MM.1S (cell line): ENCODE data around the gene IGSF6.
"Not testable (repeated sequence)": the region's sequence is repeated elsewhere in the genome, so short reads cannot be mapped to it uniquely, and the experiment has no call there.

Experiments used
- DNase-seq: peaks from one replicate; pipeline ENCODE4 v3.0.0-alpha.2; 2015
- H2AFZ ChIP-seq: fragments of 300-600 bp; sonication (generic); 2 replicates; pipeline ENCODE4 v1.6.0; 2016; ENCODE audit warnings: antibody characterized with exemption, low read length
- H3F3A ChIP-seq: fragments of 300-600 bp; sonication (generic); 2 replicates; pipeline ENCODE4 v1.6.1; 2016; ENCODE audit warnings: mild to moderate bottlenecking, antibody characterized with exemption, low read length, moderate library complexity, mixed read lengths; ENCODE audit not compliant: insufficient read depth
- H3K27ac ChIP-seq: fragments of 300-600 bp; sonication (generic); 2 replicates; pipeline ENCODE4 v1.5.1; 2016; ENCODE audit warnings: mild to moderate bottlenecking, low read length
- H3K27me3 ChIP-seq: fragments of 300-600 bp; sonication (generic); replicated peaks from 2 replicates; pipeline ENCODE4 v1.6.0; 2016; ENCODE audit warnings: low read length; ENCODE audit not compliant: insufficient read depth
- H3K36me3 ChIP-seq: fragments of 300-600 bp; sonication (generic); replicated peaks from 2 replicates; pipeline ENCODE4 v1.6.1; 2016; ENCODE audit warnings: mild to moderate bottlenecking, low read length, mixed read lengths; ENCODE audit not compliant: insufficient read depth
- H3K4me1 ChIP-seq: fragments of 300-600 bp; sonication (generic); 2 replicates; pipeline ENCODE4 v1.6.1; 2016; ENCODE audit warnings: low read length, mixed read lengths
- H3K4me2 ChIP-seq: fragments of 300-600 bp; sonication (generic); 2 replicates; pipeline ENCODE4 v1.6.0; 2016; ENCODE audit warnings: low read depth, low read length
- H3K4me3 ChIP-seq: fragments of 300-600 bp; sonication (generic); 2 replicates; pipeline ENCODE4 v1.5.1; 2016; ENCODE audit warnings: low read length, mixed read lengths
- H3K79me2 ChIP-seq: fragments of 300-600 bp; sonication (generic); 2 replicates; pipeline ENCODE4 v1.6.1; 2016; ENCODE audit warnings: mixed run types, low read length, mixed read lengths
- H3K9ac ChIP-seq: fragments of 300-600 bp; sonication (generic); 2 replicates; pipeline ENCODE4 v1.6.1; 2016; ENCODE audit warnings: low read length, mixed read lengths
- H3K9me2 ChIP-seq: fragments of 300-600 bp; sonication (generic); replicated peaks from 2 replicates; pipeline ENCODE4 v1.6.1; 2016; ENCODE audit warnings: mild to moderate bottlenecking, low read length, mixed read lengths; ENCODE audit not compliant: insufficient read depth
- H3K9me3 ChIP-seq: fragments of 300-600 bp; sonication (generic); replicated peaks from 2 replicates; pipeline ENCODE4 v1.6.1; 2016; ENCODE audit warnings: mild to moderate bottlenecking, low read length, mixed read lengths; ENCODE audit not compliant: insufficient read depth
- H4K20me1 ChIP-seq: fragments of 300-600 bp; sonication (generic); 2 replicates; pipeline ENCODE4 v1.6.1; 2016; ENCODE audit warnings: mild to moderate bottlenecking, low read length, moderate library complexity, mixed read lengths; ENCODE audit not compliant: insufficient read depth
- EZH2 ChIP-seq: fragments of 300-600 bp; sonication (generic); optimal IDR thresholded peaks from 2 replicates; pipeline ENCODE3; 2017; ENCODE audit warnings: low read depth, mild to moderate bottlenecking, antibody characterized with exemption, low read length, mixed read lengths
- EZH2phosphoT487 ChIP-seq: fragments of 300-600 bp; sonication (generic); IDR thresholded peaks from 2 replicates; pipeline ENCODE4 v1.6.1; 2018; ENCODE audit warnings: antibody characterized with exemption, low read length
- TF ChIP-seq, protein P1 (sequence below): fragments of 300-600 bp; sonication (generic); IDR thresholded peaks from 2 replicates; pipeline ENCODE4 v1.5.1; 2016; ENCODE audit warnings: antibody characterized with exemption, low read length, mixed read lengths

Gene IGSF6

GRCh38 chr16:21697032-21697431 lies 44.6 kb upstream of the IGSF6 start:
- Histone ChIP-seq H3K9me2 (no peaks in the 10 kb centered on the region), H3K9ac (no peak overlapping the region), H3K4me2 (no peak overlapping the region), H3K4me3 (no peak overlapping the region), H3F3A (no peaks in the 10 kb centered on the region), H2AFZ (no peak overlapping the region), H3K27ac (no peak overlapping the region), H3K4me1 (no peaks in the 10 kb centered on the region), H3K79me2 (no peaks in the 10 kb centered on the region), H4K20me1 (no peaks in the 10 kb centered on the region), H3K36me3 (no peaks in the 10 kb centered on the region), H3K9me3 (no peaks in the 10 kb centered on the region), H3K27me3 (no peaks in the 10 kb centered on the region)
- TF ChIP-seq EZH2phosphoT487 (no peak), EZH2 (no peak)
- TF ChIP-seq, protein P1, sequence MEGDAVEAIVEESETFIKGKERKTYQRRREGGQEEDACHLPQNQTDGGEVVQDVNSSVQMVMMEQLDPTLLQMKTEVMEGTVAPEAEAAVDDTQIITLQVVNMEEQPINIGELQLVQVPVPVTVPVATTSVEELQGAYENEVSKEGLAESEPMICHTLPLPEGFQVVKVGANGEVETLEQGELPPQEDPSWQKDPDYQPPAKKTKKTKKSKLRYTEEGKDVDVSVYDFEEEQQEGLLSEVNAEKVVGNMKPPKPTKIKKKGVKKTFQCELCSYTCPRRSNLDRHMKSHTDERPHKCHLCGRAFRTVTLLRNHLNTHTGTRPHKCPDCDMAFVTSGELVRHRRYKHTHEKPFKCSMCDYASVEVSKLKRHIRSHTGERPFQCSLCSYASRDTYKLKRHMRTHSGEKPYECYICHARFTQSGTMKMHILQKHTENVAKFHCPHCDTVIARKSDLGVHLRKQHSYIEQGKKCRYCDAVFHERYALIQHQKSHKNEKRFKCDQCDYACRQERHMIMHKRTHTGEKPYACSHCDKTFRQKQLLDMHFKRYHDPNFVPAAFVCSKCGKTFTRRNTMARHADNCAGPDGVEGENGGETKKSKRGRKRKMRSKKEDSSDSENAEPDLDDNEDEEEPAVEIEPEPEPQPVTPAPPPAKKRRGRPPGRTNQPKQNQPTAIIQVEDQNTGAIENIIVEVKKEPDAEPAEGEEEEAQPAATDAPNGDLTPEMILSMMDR, result no peak
- no peak for DNase-seq

DNA sequence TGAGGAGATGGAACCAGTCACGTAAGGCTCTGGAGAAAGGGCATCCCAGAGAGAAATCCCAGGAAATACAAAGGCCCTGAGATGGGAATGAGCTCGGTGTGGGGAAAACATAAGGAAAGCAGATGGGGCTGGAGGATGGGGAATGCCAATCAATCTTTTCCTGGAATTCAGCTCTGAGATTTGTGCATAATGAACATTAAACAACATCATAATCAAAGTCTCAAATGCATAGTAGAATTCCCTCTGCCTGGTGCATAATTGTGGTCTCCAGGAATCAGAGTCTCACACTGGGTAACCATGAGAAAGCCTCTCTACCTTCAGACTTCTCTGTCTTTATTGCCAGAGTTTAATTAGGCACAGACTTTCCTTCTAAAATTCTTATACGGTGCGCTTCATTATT lies 42.2 kb upstream of the IGSF6 start:
- DNase-seq, result no peak

GRCh38 chr16:21690967-21691366 lies 38.6 kb upstream of the IGSF6 start:
- H3K9me3 ChIP-seq, H3K27ac ChIP-seq, H4K20me1 ChIP-seq, H3K4me1 ChIP-seq, H3F3A ChIP-seq, H3K9me2 ChIP-seq, H2AFZ ChIP-seq, H3K36me3 ChIP-seq, H3K9ac ChIP-seq, DNase-seq, H3K79me2 ChIP-seq, H3K27me3 ChIP-seq, H3K4me2 ChIP-seq, H3K4me3 ChIP-seq: not testable (repeated sequence)

More for the DNA sequence above, 42.2 kb upstream of the IGSF6 start:
- no peaks in the 10 kb centered on the region for H4K20me1 ChIP-seq
- H3F3A ChIP-seq, result no peaks in the 10 kb centered on the region
- TF ChIP-seq EZH2 (no peak), EZH2phosphoT487 (no peak)
- TF ChIP-seq, protein P1, result no peak
- H3K27me3 ChIP-seq, result no peaks in the 10 kb centered on the region
- no peak overlapping the region for H3K4me3 ChIP-seq
- H3K4me2 ChIP-seq, result no peak overlapping the region
- H3K4me1 ChIP-seq, result no peaks in the 10 kb centered on the region
- H3K9ac ChIP-seq, result no peak overlapping the region
- H2AFZ ChIP-seq, result no peak overlapping the region
- H3K9me3 ChIP-seq, result no peaks in the 10 kb centered on the region
- H3K9me2 ChIP-seq, result no peaks in the 10 kb centered on the region
- H3K27ac ChIP-seq, result no peak overlapping the region
- no peaks in the 10 kb centered on the region for H3K79me2 ChIP-seq
- no peaks in the 10 kb centered on the region for H3K36me3 ChIP-seq

DNA sequence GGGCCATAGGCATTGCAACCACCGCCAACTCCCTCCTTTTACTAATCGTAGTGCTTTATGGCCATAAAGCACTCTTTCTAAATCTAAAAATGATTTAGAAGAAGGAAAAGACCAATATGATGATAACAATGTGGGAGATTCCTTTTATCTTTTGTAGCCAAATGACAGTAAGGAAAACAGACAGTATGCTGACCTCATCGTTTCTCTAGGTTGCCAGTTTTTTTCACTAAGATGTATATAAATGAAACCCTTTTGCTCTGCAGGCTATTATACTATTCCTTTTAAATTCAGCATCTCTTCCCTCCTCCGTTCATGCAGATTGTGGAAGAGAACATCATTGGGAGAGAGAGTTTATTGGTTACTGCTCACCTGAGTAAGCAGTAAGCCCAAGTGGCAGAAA lies 36.7 kb upstream of the IGSF6 start:
- Histone ChIP-seq H3F3A (no peaks in the 10 kb centered on the region), H3K9me2 (no peaks in the 10 kb centered on the region), H3K9me3 (no peaks in the 10 kb centered on the region), H3K27me3 (no peaks in the 10 kb centered on the region), H3K4me2 (no peak overlapping the region), H3K79me2 (no peaks in the 10 kb centered on the region), H3K4me1 (no peaks in the 10 kb centered on the region), H3K4me3 (no peak overlapping the region), H3K27ac (no peak overlapping the region), H3K36me3 (no peaks in the 10 kb centered on the region), H3K9ac (no peak overlapping the region), H4K20me1 (no peaks in the 10 kb centered on the region), H2AFZ (no peak overlapping the region)
- DNase-seq, result no peak
- TF ChIP-seq, protein P1, result no peak
- TF ChIP-seq EZH2phosphoT487 (no peak), EZH2 (no peak)
